HepG2 (cell line): ENCODE results near the gene LZTFL1. TPM values are rescaled to one million over a fixed set of nuclear protein-coding genes. Genes with fewer than 3 reads are reported as not detected.

Source experiments
- ATF7-NPFF ChIP-seq: sonication (generic); formaldehyde crosslinking; IDR thresholded peaks from 2 replicates; pipeline ENCODE4 v1.8.1; 2023; ENCODE audit warnings: mild to moderate bottlenecking, low read depth, missing genetic modification reagents, moderate library complexity
- BRD4 ChIP-seq: sonication (generic); formaldehyde crosslinking; IDR thresholded peaks from 2 replicates; pipeline ENCODE4 v1.4.0; 2020; ENCODE audit warnings: missing genetic modification reagents
- CEBPG ChIP-seq: IDR thresholded peaks from 2 replicates; pipeline ENCODE4 v1.6.1; 2016
- CEBPZ ChIP-seq: IDR thresholded peaks from 2 replicates; pipeline ENCODE4 v1.6.1; 2012; ENCODE audit warnings: low read length, improper control_type of control experiment
- ELF3 ChIP-seq: IDR thresholded peaks from 2 replicates; pipeline ENCODE4 v1.6.1; 2016; ENCODE audit warnings: missing genetic modification reagents, missing compliant biosample characterization
- ETV5 ChIP-seq: IDR thresholded peaks from 2 replicates; pipeline ENCODE4 v1.6.1; 2018; ENCODE audit warnings: missing biosample characterization, missing genetic modification reagents, inconsistent platforms, borderline replicate concordance
- FIP1L1 ChIP-seq: fragments of 200-400 bp; formaldehyde crosslinking; IDR thresholded peaks from 2 replicates; pipeline ENCODE4 v1.6.1; 2018; ENCODE audit warnings: low read depth, mild to moderate bottlenecking, low read length, moderate library complexity, borderline replicate concordance; ENCODE audit not compliant: insufficient read depth
- GFI1 ChIP-seq: sonication (generic); formaldehyde crosslinking; IDR thresholded peaks from 2 replicates; pipeline ENCODE4 v1.5.0; 2020; ENCODE audit warnings: missing genetic modification reagents, mild to moderate bottlenecking, borderline replicate concordance
- HOXA3 ChIP-seq: sonication (generic); formaldehyde crosslinking; IDR thresholded peaks from 2 replicates; pipeline ENCODE4 v1.5.0; 2020; ENCODE audit warnings: missing genetic modification reagents
- LCORL ChIP-seq, 2 experiments: fragments of 450-650 bp in 1 of 2; sonication (generic) in 1 of 2; formaldehyde crosslinking in 1 of 2; IDR thresholded peaks; 2 replicates each; pipeline versions ENCODE4 v1.5.0 to v1.6.1; 2017 to 2020; ENCODE audit warnings: antibody characterized with exemption in 1 of 2, missing genetic modification reagents in 1 of 2
- MEIS1 ChIP-seq: sonication (generic); formaldehyde crosslinking; IDR thresholded peaks from 2 replicates; pipeline ENCODE4 v1.9.0; 2021; ENCODE audit warnings: mild to moderate bottlenecking, missing genetic modification reagents, moderate library complexity, borderline replicate concordance
- MTERF4 ChIP-seq: sonication (generic); formaldehyde crosslinking; IDR thresholded peaks from 2 replicates; pipeline ENCODE4 v1.8.0; 2023; ENCODE audit warnings: mild to moderate bottlenecking, missing genetic modification reagents
- MYC ChIP-seq: sonication (generic); formaldehyde crosslinking; IDR thresholded peaks from 2 replicates; pipeline ENCODE4 v1.9.0; 2021; ENCODE audit warnings: missing genetic modification reagents, borderline replicate concordance
- NRL ChIP-seq: sonication (generic); formaldehyde crosslinking; IDR thresholded peaks from 2 replicates; pipeline ENCODE4 v1.5.0; 2020; ENCODE audit warnings: missing genetic modification reagents, mild to moderate bottlenecking, moderate library complexity, borderline replicate concordance
- PBX2 ChIP-seq: IDR thresholded peaks from 2 replicates; pipeline ENCODE4 v1.6.1; 2016; ENCODE audit warnings: control low read depth
- RAD51 ChIP-seq: fragments of 450-650 bp; IDR thresholded peaks from 2 replicates; pipeline ENCODE4 v1.6.1; 2016; ENCODE audit warnings: borderline replicate concordance
- SP2 ChIP-seq: sonication (generic); formaldehyde crosslinking; IDR thresholded peaks from 2 replicates; pipeline ENCODE4 v1.5.1; 2020; ENCODE audit warnings: mild to moderate bottlenecking, missing genetic modification reagents
- USF2 ChIP-seq, 2 experiments: sonication (generic) in 1 of 2; formaldehyde crosslinking in 1 of 2; IDR thresholded peaks; 2 replicates each; pipeline versions ENCODE4 v1.5.1 to v1.6.1; 2011 to 2020; ENCODE audit warnings: borderline replicate concordance in 1 of 2, low read depth in 1 of 2, low read length in 1 of 2, mild to moderate bottlenecking in 1 of 2, missing genetic modification reagents in 1 of 2, moderate library complexity in 1 of 2
- ZNF441 ChIP-seq: sonication (generic); formaldehyde crosslinking; IDR thresholded peaks from 2 replicates; pipeline ENCODE4 v1.7.0; 2021; ENCODE audit warnings: missing genetic modification reagents, borderline replicate concordance
- ZNF550 ChIP-seq: sonication (generic); formaldehyde crosslinking; IDR thresholded peaks from 2 replicates; pipeline ENCODE4 v1.4.0; 2020; ENCODE audit warnings: mild to moderate bottlenecking, missing genetic modification reagents, borderline replicate concordance
- ZNF768 ChIP-seq: sonication (generic); formaldehyde crosslinking; IDR thresholded peaks from 2 replicates; pipeline ENCODE4 v1.4.0; 2020; ENCODE audit warnings: missing genetic modification reagents
- polyA plus RNA-seq, 8 experiments: library from polyadenylated mRNA; depleted of rRNA in 3 of 8; stranded (reverse) in 7 of 8; unstranded in 1 of 8; fragments of >200 nt; fragmentation: Illumina TruSeq in 4 of 8; extraction: Trizol in 4 of 8; gene quantifications; 2 replicates each; pipeline versions ENCODE4 v1.2.1 to v1.2.3, GENCODE V29; 2011 to 2016; ENCODE audit warnings: low read depth in 4 of 8, missing spikeins in 1 of 8, mixed read lengths in 1 of 8; ENCODE audit not compliant: insufficient read depth in 1 of 8
- total RNA-seq, 5 experiments: library from RNA; depleted of rRNA; stranded (reverse); fragments of >200 nt; fragmentation: Illumina TruSeq; extraction: Trizol; gene quantifications; 2 replicates each; pipeline ENCODE4 v1.2.3, GENCODE V29; 2016; ENCODE audit warnings: low read depth in 1 of 5

Gene LZTFL1
- total and polyA plus RNA-seq, 2 of the 13 experiments (the other 11 are each of a cell fraction or from before 2014, with no cell fraction given), result 16.6 to 17.2 TPM

- TF ChIP-seq MTERF4 (CRISPR knock-in tag) (peak; percentile 71; the same call in 1 of the 2 replicates), SP2 (CRISPR knock-in tag) (peak; percentile 97), ETV5 (CRISPR knock-in tag) (peak; percentile 55), MEIS1 (CRISPR knock-in tag) (no peak), HOXA3 (CRISPR knock-in tag) (peak; percentile 80; the same call in 1 of the 2 replicates), FIP1L1 (no peak), ZNF768 (peak; percentile 23; the same call in 1 of the 2 replicates), ELF3 (CRISPR knock-in tag) (0 out of 2 replicates have a peak, but pooled peaks have one; percentile 30), CEBPZ (no peak), PBX2 (CRISPR knock-in tag) (no peak), CEBPG (CRISPR knock-in tag) (peak; percentile 98), NRL (CRISPR knock-in tag) (0 out of 2 replicates have a peak, but pooled peaks have one; percentile 49), MYC (CRISPR knock-in tag) (peak; percentile 86), BRD4 (peak; percentile 86; the same call in 1 of the 2 replicates), ZNF441 (no peak), GFI1 (CRISPR knock-in tag) (0 out of 2 replicates have a peak, but pooled peaks have one; percentile 42), ATF7-NPFF (peak; percentile 53), ZNF550 (CRISPR knock-in tag) (0 out of 2 replicates have a peak, but pooled peaks have one; percentile 51), USF2 (IDR thresholded peaks at IDR 0.05; ENCODE audit: low read depth, low read length) (peak; percentile 98), USF2 (CRISPR knock-in tag; IDR thresholded peaks at IDR 0.05; ENCODE audit: borderline replicate concordance) (peak; percentile 98; the same call in 1 of the 2 replicates), RAD51 (peak; percentile 91), LCORL (IDR thresholded peaks at IDR 0.05) (peak; percentile 57; the same call in 1 of the 2 replicates), LCORL (CRISPR knock-in tag; IDR thresholded peaks at IDR 0.05) (0 out of 2 replicates have a peak, but pooled peaks have one; percentile 11)
These were observed at the start of gene LZTFL1 (continued) for GRCh38 chr3:45841757-45842491.
